GM18520 (cell line): ENCODE data around the gene TADA2A.

Experiments
- ATAC-seq: cut with Tn5 transposase; IDR thresholded peaks from one replicate; pipeline ENCODE4 v1.9.1; 2021; ENCODE audit not compliant: unreplicated experiment

Gene TADA2A

DNA sequence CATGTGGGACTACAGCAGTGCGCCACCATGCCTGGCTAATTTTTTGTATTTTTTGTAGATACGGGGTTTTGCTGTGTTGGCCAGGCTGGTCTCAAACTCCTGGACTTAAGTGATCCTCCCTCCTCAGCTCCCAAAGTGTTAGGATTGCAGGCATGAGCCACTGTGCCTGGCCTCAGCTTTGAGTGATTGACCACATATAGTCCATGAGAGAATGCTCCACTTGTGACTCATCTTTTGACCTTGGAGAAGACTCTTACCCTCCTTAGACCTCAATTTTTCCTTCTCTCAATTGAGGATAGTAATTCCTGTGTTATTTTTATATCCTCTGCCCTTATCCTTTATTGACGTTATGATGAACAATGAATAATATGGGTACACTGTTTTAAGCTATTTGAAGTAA lies 52.1 kb downstream of the TADA2A start:
- no peak for ATAC-seq

GRCh38 chr17:37461668-37462067 lies 55.0 kb downstream of the TADA2A start:
- ATAC-seq, result no peak

DNA sequence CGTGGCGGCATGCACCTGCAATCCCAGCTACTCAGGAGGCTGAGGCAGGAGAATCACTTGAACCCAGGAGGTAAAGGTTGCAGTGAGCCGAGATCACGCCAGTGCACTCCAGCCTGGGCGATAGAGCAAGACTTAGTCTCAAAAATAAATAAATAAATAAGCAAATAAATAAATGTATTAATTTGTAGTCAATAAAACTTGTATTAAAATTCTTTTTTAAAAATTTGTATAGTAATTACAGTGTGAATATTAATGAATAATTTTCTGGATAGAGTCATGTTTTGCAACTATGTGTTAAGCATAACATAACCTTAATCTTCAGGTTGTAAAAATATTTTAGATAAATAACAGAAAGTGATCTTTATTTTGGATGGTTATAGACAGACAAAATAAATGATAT lies 55.8 kb downstream of the TADA2A start:
- ATAC-seq, result no peak

DNA sequence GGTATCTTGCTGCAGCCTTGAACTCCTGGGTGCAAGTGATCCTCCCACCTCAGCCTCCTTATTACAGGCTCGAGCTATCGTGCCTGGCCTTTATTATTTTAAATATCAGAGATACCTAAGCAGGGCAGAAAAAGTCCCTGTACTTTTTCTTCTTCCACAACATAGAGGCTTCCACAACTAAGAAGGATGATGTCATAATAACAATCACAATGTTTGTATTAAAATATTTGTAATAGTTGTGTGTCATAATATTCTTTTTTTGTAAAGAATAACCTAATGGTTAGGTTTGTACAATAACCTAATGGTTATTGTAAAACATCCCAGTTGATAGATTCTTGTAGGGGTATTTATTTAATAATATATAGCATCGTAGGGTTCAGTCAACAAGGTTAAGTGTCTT lies 56.4 kb downstream of the TADA2A start:
- no peak for ATAC-seq

- ATAC-seq, result no peak
Observed at GRCh38 chr17:37465069-37465616, 58.5 kb downstream of the TADA2A start.

DNA sequence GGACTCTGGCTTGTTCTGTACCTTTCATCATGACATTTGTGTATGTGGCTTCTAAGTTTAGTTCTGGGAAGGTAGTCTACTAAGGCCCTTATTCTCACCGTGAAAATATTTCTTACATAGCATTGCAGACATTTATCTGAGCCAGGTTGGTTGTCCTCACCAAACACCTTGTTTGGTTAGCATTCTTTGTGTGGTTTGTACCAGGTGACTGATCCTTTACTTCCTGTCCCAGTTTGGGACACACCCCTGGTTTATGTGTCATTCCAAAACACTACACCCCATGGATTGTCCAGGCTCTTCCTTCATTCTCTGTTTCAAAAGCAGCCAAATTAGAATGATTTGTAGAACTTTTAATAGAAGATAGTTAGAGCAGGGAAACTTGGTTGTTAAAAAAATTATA lies 59.8 kb downstream of the TADA2A start:
- ATAC-seq, result no peak

- ATAC-seq, result no peak
Observed at GRCh38 chr17:37470181-37470580, 63.5 kb downstream of the TADA2A start.

DNA sequence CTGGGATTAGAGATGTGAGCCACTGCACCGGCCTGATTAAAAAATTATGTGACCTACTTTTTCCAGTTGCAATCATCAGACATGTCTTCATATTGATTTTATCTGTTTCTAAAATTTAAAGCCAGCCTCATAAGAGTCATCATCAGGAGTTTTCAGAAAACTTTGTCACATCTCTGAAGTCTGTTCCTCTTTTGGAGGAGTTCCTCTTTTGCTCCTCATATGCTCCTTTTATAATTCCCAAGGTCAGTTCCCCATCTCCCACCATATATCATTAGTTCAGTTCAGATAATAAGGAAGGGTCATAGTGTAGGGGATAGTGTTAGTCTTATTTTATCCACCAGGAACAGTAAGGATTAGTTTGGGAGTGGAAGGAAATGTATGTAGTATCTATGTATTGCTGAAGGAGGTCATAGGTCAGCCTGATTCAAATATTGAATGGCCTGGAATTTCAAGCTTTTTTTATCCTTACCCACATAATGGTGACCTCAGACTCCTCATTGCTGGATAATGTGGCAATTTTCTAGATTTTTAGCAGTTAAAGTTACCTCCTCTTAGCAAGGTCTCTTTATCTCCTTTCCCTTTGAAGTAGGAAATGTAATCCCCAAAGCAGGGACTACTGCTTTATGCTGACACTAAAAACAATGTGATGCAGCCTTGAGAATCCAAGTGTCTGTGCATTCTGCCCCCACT lies 69.2 kb downstream of the TADA2A start:
- ATAC-seq, result no peak

- ATAC-seq, result no peak
Observed at GRCh38 chr17:37476431-37477120, 69.9 kb downstream of the TADA2A start.

DNA sequence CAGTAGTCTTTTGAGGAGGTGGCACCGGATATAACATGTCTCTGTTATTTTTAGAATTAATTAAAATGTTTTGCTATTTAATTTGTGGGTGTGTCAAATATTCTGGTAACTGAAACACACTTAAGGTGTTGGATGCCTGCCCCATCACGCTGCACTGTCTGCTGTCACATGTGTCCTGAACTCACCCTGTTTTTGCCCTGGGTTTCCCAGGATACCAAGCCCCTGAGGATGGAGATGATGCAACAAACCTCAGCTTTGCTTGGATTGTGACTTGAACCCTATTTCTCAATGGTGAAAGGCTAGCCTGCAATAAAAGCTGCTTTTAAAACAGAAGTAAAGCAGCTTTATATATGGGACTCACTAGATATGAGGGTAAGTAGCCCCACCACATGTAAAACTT lies 71.5 kb downstream of the TADA2A start:
- ATAC-seq, result no peak

DNA sequence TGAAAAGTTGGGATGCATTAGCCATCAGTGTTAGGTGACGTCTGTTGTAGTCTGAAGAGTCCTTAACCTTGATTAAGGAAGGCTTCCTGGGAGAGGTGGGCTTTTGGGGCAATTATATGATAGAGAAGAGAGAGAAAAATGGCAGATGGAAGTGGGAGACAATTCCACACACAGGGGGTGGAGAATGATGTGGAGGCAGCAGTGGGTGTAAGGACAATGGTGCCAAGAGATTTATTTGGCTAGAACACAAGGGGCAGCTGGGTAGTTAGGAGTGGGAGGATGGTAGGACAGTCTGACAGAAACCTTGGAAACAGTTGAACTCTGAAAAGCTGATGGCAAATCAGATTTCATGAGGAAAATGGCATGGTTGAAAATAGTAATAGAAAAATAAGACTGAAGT lies 72.3 kb downstream of the TADA2A start:
- no peak for ATAC-seq

DNA sequence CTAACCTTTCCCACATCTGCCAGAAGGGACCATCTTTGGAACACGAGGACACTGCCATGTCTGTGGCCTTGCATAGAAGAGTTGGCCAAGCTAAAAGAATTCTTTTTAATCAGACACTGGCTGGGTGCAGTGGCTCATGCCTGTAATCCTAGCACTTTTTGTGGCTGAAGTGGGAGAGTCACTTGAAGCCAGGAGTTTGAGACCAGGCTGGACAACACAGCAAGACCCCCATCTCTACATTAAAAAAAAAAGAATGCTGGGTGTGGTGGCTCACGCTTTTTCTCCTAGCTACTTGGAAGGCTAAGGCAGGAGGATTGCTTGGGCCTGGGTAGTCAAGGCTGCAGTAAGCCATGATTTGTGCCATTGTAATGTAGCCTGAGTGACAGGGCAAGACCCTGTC lies 73.7 kb downstream of the TADA2A start:
- ATAC-seq, result no peak

GRCh38 chr17:37481001-37481665 lies 74.4 kb downstream of the TADA2A start:
- ATAC-seq, result no peak

DNA sequence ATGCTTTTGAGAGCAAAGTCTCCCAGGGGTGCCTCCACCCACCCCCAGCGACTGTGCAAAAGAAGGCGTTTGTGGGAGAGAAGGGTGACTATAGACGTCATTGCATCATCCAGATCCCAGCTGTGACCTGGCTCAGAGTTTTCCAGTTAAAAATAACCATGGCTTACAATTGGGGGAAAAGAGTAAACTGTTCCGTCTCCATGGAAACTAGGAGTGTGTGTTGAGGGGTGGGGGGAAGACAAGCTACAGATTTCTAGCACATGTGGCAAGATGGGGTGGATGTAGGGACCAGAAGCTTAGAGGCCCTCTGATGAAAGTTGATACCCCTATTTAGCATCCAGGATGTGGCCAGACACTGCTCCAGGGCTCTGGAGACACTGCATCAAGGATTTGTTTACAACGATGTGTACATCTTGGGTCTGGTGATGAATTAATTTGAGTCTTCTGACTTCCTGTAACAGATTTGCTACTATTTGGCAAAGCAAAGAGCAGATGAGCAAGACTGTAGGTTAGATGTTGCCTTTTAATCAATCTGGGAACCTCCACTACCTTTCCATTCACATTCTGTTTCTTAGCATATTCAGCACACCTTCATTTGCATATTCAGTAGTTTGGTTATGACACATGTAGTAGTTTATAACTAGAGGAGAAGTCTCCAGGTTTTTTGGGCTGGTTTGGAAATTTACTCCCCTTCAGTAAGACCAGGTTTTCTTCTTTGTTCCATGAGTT lies 76.8 kb downstream of the TADA2A start:
- ATAC-seq, result no peak

DNA sequence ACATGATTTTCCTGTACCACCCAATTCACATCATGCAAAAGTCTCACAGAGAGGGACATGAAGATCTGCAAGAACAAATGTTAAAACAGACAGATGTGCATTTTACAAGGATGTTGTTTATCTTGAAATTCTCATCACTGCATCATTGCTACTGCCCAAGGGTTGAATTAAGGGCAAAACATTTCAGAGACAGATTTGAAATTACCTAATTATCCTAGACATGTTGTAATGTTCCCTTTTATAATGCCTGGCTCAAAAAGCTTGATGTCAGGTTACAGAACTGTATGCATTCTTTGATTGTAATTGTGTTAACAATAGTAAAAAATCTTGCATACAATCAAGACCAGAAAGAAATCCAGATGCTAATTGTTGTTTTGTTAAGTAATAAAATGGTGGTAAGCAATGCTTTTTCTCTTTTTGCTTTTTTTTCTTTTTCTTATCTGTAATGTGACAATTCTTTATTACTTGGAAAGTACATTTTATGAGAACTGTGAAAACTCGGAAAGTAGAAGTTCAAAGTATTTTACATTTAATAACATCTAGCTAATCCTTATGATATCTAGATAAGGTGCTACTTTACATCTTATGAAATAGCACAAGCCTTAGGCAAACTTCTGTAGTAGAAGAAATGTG lies 79.4 kb downstream of the TADA2A start:
- no peak for ATAC-seq

- ATAC-seq, result no peak
Observed at GRCh38 chr17:37488009-37488604, 81.4 kb downstream of the TADA2A start.

- ATAC-seq, result no peak
Observed at GRCh38 chr17:37488607-37489196, 82.0 kb downstream of the TADA2A start.

GRCh38 chr17:37489197-37490001 lies 82.7 kb downstream of the TADA2A start, which contains the start of gene DUSP14:
Gene DUSP14 (plus strand): TSS chr17:37489891. CDS start chr17:37512273, 22,382 bp downstream.
- peak; percentile 62 for ATAC-seq

- ATAC-seq, result peak; percentile 29
Observed at GRCh38 chr17:37490022-37490587, 83.4 kb downstream of the TADA2A start.
